Kidney epithelial cell (primary cell): ENCODE measurements around the gene CLEC2D. TPM values are rescaled to one million over a fixed set of nuclear protein-coding genes. Genes with fewer than 3 reads are reported as not detected.

Source experiments
- DNase-seq: peaks from one replicate; pipeline ENCODE4 v3.0.0-alpha.2; 2010; ENCODE audit warnings: low read depth
- H3K27me3 ChIP-seq: 2 replicates; pipeline ENCODE4 v1.6.0; 2011; ENCODE audit warnings: low read length; ENCODE audit not compliant: control insufficient read depth, insufficient read depth
- H3K36me3 ChIP-seq: 2 replicates; pipeline ENCODE4 v1.5.1; 2011; ENCODE audit warnings: low read length; ENCODE audit not compliant: control insufficient read depth, insufficient read depth
- H3K4me3 ChIP-seq: 2 replicates; pipeline ENCODE4 v1.5.1; 2011; ENCODE audit warnings: low read depth, mild to moderate bottlenecking, control low read depth, low read length
- total RNA-seq: library from RNA; depleted of rRNA; stranded (reverse); fragments of >200 nt; gene quantifications from 2 replicates; pipeline ENCODE4 v1.2.3, GENCODE V29; 2015
- TF ChIP-seq, protein P1 (sequence below): IDR thresholded peaks from 2 replicates; pipeline ENCODE4 v1.5.1; 2011; ENCODE audit warnings: mild to moderate bottlenecking, moderate library complexity, low read length, control low read depth, inconsistent platforms; ENCODE audit not compliant: insufficient read depth, poor library complexity, severe bottlenecking

CLEC2D gene, protein sequence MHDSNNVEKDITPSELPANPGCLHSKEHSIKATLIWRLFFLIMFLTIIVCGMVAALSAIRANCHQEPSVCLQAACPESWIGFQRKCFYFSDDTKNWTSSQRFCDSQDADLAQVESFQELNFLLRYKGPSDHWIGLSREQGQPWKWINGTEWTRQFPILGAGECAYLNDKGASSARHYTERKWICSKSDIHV
- total RNA-seq: 6.9 and 10.1 TPM in 2 replicates

DNA sequence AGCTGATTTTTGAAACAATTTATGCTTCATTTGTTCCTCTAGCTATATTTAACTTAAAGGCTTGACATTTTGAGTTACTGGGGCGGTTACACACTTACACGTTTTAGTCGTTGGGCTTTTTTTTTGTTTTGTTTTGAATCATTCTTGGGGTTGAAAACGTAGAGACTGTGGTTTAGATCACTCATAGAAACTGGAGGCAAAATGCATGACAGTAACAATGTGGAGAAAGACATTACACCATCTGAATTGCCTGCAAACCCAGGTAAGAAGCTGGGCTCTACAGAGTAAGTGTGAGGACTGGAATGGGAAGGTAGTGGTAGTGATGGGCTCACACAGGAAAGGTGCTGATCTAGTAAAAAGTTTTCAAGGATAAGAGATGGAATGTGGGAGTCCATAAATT is at the start of gene CLEC2D:
CLEC2D (plus strand) TSS at position 180 of the 400 bp plus-strand sequence; CDS start at position 202, 22 bp downstream.
- Histone ChIP-seq H3K27me3 (no peaks in the 10 kb centered on the region), H3K36me3 (no peaks in the 10 kb centered on the region), H3K4me3 (no peak within 1 kb of the TSS)
- DNase-seq: no peak
- TF ChIP-seq, protein P1, sequence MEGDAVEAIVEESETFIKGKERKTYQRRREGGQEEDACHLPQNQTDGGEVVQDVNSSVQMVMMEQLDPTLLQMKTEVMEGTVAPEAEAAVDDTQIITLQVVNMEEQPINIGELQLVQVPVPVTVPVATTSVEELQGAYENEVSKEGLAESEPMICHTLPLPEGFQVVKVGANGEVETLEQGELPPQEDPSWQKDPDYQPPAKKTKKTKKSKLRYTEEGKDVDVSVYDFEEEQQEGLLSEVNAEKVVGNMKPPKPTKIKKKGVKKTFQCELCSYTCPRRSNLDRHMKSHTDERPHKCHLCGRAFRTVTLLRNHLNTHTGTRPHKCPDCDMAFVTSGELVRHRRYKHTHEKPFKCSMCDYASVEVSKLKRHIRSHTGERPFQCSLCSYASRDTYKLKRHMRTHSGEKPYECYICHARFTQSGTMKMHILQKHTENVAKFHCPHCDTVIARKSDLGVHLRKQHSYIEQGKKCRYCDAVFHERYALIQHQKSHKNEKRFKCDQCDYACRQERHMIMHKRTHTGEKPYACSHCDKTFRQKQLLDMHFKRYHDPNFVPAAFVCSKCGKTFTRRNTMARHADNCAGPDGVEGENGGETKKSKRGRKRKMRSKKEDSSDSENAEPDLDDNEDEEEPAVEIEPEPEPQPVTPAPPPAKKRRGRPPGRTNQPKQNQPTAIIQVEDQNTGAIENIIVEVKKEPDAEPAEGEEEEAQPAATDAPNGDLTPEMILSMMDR: no peak

DNA sequence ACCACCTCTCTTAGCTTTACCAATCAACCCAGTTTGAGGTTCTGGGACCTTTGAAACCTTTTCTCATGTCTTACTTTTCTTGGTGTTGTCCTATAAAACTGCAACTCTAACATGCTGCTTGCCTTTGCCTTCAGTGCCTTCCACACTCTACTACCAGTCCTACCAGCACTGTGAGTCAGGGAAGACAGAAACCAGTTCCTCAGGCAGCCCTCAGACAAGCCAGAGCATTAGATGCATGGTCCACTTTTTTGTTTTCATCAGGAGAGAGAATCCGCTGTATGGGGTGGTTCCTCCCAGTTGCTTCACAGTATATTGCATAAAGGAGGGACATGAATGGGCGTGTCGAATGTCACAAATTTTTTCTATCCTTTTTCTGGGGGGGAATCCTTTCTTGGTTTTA is 44.5 kb upstream of the CLEC2D start:
- no peak for DNase-seq
- TF ChIP-seq, protein P1: no peak

DNA sequence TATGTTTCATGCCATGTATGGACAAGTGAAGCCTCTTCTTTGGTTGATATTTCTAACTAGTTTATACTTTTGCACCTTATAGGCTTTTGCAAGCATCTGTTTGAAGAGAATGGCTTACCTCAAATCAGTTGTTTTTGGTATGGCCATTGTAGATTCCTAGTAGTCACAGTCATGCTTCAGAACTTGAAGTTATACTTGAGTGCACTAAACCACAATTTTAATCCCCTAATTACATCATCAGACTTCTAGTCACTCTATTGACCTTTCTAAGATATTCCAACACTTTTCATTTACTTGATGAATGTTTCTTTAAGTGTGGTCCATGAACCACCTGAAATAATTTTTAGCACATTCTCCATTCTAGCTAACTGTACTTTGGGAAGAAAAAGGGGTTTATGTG is 43.2 kb upstream of the CLEC2D start:
- Histone ChIP-seq H3K36me3 (no peaks in the 10 kb centered on the region), H3K4me3 (no peak overlapping the region), H3K27me3 (no peaks in the 10 kb centered on the region)
- peak; percentile 43 for DNase-seq
- TF ChIP-seq, protein P1: no peak

More for the DNA sequence above, 44.5 kb upstream of the CLEC2D start:
- Histone ChIP-seq H3K36me3 (no peaks in the 10 kb centered on the region), H3K4me3 (no peak overlapping the region), H3K27me3 (no peaks in the 10 kb centered on the region)

DNA sequence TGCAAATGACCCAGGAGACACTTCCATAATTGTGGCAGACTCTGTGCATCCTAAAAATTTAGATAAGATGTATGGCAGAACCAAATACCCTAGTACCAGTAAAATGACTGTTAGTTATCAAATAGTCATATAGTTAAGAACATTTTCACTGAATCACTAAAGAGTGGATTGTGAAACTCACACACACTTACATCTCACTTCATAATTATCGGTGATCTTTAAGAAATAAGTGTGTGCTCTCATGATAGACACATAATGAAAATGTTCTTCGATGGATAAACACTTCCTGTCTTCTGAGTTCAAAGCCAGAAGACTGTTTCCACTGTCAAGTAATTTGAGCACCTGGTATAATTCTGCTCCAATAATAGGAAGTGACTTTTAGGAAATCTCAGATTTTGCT is 42.7 kb upstream of the CLEC2D start:
- Histone ChIP-seq H3K36me3 (no peaks in the 10 kb centered on the region), H3K4me3 (no peak overlapping the region), H3K27me3 (no peaks in the 10 kb centered on the region)
- TF ChIP-seq, protein P1: no peak
- no peak for DNase-seq

DNA sequence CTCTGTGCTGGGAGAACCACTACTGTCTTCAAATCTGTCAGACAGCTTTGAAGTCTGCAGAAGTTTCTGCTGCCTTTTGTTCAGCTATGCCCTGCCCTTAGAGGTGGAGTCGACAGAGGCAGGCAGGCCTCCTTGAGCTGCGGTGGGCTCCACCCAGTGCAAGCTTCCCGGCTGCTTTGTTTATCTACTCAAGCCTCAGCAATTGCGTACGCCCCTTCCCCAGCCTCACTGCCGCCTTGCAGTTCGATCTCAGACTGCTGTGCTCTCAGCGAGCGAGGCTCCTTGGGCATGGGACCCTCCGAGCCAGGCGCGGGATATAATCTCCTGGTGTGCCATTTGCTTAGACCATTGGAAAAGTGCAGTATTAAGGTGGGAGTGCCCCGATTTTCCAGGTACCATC is 36.7 kb upstream of the CLEC2D start:
- Histone ChIP-seq H3K4me3 (no peak overlapping the region), H3K27me3 (no peaks in the 10 kb centered on the region), H3K36me3 (no peaks in the 10 kb centered on the region)
- TF ChIP-seq, protein P1: no peak
- no peak for DNase-seq
